HL-60 (cell line): ENCODE data around the gene CD2.

Experiments used
- POLR2AphosphoS5 ChIP-seq: IDR thresholded peaks from 2 replicates; pipeline ENCODE4 v1.6.1; 2012; ENCODE audit warnings: low read depth
- SPI1 ChIP-seq: IDR thresholded peaks from 2 replicates; pipeline ENCODE4 v1.6.1; 2012; ENCODE audit warnings: low read depth, mild to moderate bottlenecking, borderline replicate concordance
- TF ChIP-seq, protein P1 (sequence below): IDR thresholded peaks from one replicate; pipeline ENCODE4 v1.5.1; 2011; ENCODE audit warnings: low read length, control low read depth, inconsistent platforms; ENCODE audit not compliant: insufficient read depth
- TF ChIP-seq, protein P2 (sequence below): IDR thresholded peaks from 2 replicates; pipeline ENCODE4 v1.6.1; 2012; ENCODE audit warnings: low read depth; ENCODE audit not compliant: insufficient replicate concordance

DNA sequence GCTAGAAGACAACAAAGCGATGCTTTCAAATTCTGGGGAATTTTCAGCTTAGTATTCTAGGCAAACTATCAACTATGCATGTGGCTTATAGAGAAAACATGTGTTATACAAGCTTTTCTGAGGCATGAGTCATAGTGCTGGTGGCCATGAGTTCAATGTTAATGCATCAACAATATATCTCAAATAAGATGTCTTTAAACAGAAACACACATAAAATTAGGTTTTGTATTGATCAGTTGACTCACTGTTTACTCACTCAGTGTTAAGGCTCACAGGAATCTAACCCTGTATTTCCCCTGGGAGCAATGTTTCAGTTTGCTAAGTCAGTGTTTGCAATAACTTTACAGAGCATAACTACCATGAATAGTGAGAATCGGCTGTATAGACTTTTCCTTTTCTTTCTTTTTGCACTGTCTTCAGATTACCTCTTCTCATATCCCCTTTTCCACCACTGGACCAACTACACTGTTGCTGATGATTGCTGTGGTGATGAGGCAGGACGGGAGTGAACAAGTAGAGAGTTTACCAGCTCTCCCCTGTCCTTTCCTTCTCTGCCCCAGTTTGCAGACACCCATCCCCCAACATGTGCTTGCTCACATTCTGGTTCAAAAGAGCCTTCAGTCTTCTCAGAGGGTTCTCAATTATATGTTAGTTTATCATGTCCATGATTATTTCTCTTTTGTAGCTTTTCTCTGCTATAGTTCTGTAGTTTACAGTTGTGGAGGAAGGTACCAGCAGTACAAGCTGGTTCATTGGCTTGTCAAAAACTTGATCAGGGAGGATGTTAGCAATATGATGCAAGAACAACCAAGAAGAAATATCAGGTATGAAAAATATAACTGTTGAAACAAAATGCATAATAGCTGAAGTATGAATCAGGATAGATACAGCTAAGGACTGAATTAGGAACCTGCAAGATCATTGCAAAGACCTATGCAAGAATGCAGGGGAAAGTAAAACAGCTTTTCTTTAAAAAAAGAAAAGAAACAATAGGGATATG lies 23.9 kb downstream of the CD2 start:
- TF ChIP-seq POLR2AphosphoS5 (no peak), SPI1 (no peak)
- TF ChIP-seq, protein P1, sequence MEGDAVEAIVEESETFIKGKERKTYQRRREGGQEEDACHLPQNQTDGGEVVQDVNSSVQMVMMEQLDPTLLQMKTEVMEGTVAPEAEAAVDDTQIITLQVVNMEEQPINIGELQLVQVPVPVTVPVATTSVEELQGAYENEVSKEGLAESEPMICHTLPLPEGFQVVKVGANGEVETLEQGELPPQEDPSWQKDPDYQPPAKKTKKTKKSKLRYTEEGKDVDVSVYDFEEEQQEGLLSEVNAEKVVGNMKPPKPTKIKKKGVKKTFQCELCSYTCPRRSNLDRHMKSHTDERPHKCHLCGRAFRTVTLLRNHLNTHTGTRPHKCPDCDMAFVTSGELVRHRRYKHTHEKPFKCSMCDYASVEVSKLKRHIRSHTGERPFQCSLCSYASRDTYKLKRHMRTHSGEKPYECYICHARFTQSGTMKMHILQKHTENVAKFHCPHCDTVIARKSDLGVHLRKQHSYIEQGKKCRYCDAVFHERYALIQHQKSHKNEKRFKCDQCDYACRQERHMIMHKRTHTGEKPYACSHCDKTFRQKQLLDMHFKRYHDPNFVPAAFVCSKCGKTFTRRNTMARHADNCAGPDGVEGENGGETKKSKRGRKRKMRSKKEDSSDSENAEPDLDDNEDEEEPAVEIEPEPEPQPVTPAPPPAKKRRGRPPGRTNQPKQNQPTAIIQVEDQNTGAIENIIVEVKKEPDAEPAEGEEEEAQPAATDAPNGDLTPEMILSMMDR: no peak
- TF ChIP-seq, protein P2, sequence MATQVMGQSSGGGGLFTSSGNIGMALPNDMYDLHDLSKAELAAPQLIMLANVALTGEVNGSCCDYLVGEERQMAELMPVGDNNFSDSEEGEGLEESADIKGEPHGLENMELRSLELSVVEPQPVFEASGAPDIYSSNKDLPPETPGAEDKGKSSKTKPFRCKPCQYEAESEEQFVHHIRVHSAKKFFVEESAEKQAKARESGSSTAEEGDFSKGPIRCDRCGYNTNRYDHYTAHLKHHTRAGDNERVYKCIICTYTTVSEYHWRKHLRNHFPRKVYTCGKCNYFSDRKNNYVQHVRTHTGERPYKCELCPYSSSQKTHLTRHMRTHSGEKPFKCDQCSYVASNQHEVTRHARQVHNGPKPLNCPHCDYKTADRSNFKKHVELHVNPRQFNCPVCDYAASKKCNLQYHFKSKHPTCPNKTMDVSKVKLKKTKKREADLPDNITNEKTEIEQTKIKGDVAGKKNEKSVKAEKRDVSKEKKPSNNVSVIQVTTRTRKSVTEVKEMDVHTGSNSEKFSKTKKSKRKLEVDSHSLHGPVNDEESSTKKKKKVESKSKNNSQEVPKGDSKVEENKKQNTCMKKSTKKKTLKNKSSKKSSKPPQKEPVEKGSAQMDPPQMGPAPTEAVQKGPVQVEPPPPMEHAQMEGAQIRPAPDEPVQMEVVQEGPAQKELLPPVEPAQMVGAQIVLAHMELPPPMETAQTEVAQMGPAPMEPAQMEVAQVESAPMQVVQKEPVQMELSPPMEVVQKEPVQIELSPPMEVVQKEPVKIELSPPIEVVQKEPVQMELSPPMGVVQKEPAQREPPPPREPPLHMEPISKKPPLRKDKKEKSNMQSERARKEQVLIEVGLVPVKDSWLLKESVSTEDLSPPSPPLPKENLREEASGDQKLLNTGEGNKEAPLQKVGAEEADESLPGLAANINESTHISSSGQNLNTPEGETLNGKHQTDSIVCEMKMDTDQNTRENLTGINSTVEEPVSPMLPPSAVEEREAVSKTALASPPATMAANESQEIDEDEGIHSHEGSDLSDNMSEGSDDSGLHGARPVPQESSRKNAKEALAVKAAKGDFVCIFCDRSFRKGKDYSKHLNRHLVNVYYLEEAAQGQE: no peak
